ENCODE results near the gene AUH. TPM values are rescaled to one million over a fixed set of nuclear protein-coding genes. Genes with fewer than 3 reads are reported as not detected.

AUH gene
- total and polyA plus RNA-seq, 10 of the 15 experiments (the other 5 are each of a cell fraction or from before 2014, with no cell fraction given) = 1.7 to 7.3 (median 4.6) TPM

GRCh38 chr9:91359083-91359482, 2.6 kb downstream of the AUH start (continued):
- TF ChIP-seq E2F4 (IDR thresholded peaks at IDR 0.05; ENCODE audit: low read depth, low read length) (no peak), ELK1 (IDR thresholded peaks at IDR 0.05; ENCODE audit: low read depth, low read length) (no peak), POU2F2 (IDR thresholded peaks at IDR 0.05; ENCODE audit: borderline replicate concordance, low read depth, low read length) (0 out of 3 replicates have a peak, but pooled peaks have one; percentile 24), REST (IDR thresholded peaks at IDR 0.05; ENCODE audit: low read depth, low read length) (no peak), KDM1A (IDR thresholded peaks at IDR 0.05; ENCODE audit: borderline replicate concordance) (no peak), KLF5 (IDR thresholded peaks at IDR 0.05; ENCODE audit: partially characterized antibody) (no peak), CTCF (IDR thresholded peaks at IDR 0.05 in 2 of 3, conservative IDR thresholded peaks at IDR 0.05 in 1 of 3; ENCODE audit: control insufficient read depth in 2 of 3, extremely low read depth in 1 of 3, insufficient read depth in 1 of 3, low read depth in 3 of 3, low read length in 3 of 3) (no peak), EZH2 (IDR thresholded peaks at IDR 0.05; ENCODE audit: borderline replicate concordance, control insufficient read depth, low read depth, low read length) (no peak), IKZF1 (conservative IDR thresholded peaks at IDR 0.05) (peak; percentile 76), NFYB (IDR thresholded peaks at IDR 0.05; ENCODE audit: insufficient read depth, low read depth, low read length) (no peak), BCL11A (IDR thresholded peaks at IDR 0.05; ENCODE audit: low read depth, low read length) (peak; percentile 62), FOXM1 (IDR thresholded peaks at IDR 0.05; ENCODE audit: low read depth, low read length) (peak; percentile 43; the same call in 1 of the 2 replicates), SUPT20H (IDR thresholded peaks at IDR 0.05; ENCODE audit: borderline replicate concordance, control insufficient read depth, low read depth, low read length) (no peak), ATF7 (IDR thresholded peaks at IDR 0.05; ENCODE audit: low read depth) (no peak), YBX1 (IDR thresholded peaks at IDR 0.05) (no peak), EP300 (IDR thresholded peaks at IDR 0.05; ENCODE audit: borderline replicate concordance in 1 of 2, control insufficient read depth in 1 of 2, low read depth in 2 of 2, low read length in 2 of 2) (peak; percentile 47 to 68; a peak in 2 of 4 replicates), NKRF (conservative IDR thresholded peaks at IDR 0.05) (no peak), RB1 (IDR thresholded peaks at IDR 0.05; ENCODE audit: borderline replicate concordance) (no peak), SPI1 (IDR thresholded peaks at IDR 0.05; ENCODE audit: borderline replicate concordance, insufficient read depth, low read depth, low read length) (no peak), RUNX3 (IDR thresholded peaks at IDR 0.05; ENCODE audit: low read length) (peak; percentile 87), MTA2 (IDR thresholded peaks at IDR 0.05; ENCODE audit: low read depth) (no peak)
